T follicular helper cell (primary cell): ENCODE results near the gene RTL9.

Experiments used
- DNase-seq: peaks from one replicate; pipeline ENCODE4 v3.0.0-alpha.2; 2020; ENCODE audit warnings: low read depth

Gene RTL9

GRCh38 chrX:110341189-110342035, 17.2 kb upstream of the RTL9 start:
- DNase-seq = no peak

- DNase-seq = no peak
Observed at GRCh38 chrX:110346681-110347080, 12.0 kb upstream of the RTL9 start.

- no peak for DNase-seq
Observed at GRCh38 chrX:110359273-110359672, 625 bp downstream of the RTL9 start.

GRCh38 chrX:110363244-110363643, 4.6 kb downstream of the RTL9 start:
- DNase-seq = no peak

GRCh38 chrX:110373310-110373709, 14.7 kb downstream of the RTL9 start:
- no peak for DNase-seq

GRCh38 chrX:110374559-110374958, 15.9 kb downstream of the RTL9 start:
- no peak for DNase-seq

- DNase-seq = no peak
Observed at GRCh38 chrX:110381216-110381615, 22.6 kb downstream of the RTL9 start.

GRCh38 chrX:110383414-110383813, 24.8 kb downstream of the RTL9 start:
- DNase-seq = no peak

GRCh38 chrX:110384490-110384889, 25.8 kb downstream of the RTL9 start:
- DNase-seq = no peak

- DNase-seq = no peak
Observed at GRCh38 chrX:110389570-110389969, 30.9 kb downstream of the RTL9 start.

GRCh38 chrX:110391086-110391485, 32.4 kb downstream of the RTL9 start:
- no peak for DNase-seq

GRCh38 chrX:110394651-110395050, 36.0 kb downstream of the RTL9 start:
- no peak for DNase-seq

- DNase-seq = no peak
Observed at GRCh38 chrX:110395877-110396276, 37.2 kb downstream of the RTL9 start.

GRCh38 chrX:110396735-110397134, 38.1 kb downstream of the RTL9 start:
- DNase-seq = no peak

- no peak for DNase-seq
Observed at GRCh38 chrX:110397339-110397738, 38.7 kb downstream of the RTL9 start.

- DNase-seq = no peak
Observed at GRCh38 chrX:110397904-110398303, 39.3 kb downstream of the RTL9 start.

GRCh38 chrX:110399497-110399896, 40.8 kb downstream of the RTL9 start:
- no peak for DNase-seq

GRCh38 chrX:110399966-110400365, 41.3 kb downstream of the RTL9 start:
- no peak for DNase-seq

GRCh38 chrX:110401135-110401534, 42.5 kb downstream of the RTL9 start:
- no peak for DNase-seq

GRCh38 chrX:110402091-110402849, 43.6 kb downstream of the RTL9 start:
- DNase-seq = no peak

GRCh38 chrX:110402850-110403221, 44.2 kb downstream of the RTL9 start:
- DNase-seq = no peak

GRCh38 chrX:110403441-110404238, 45.0 kb downstream of the RTL9 start:
- DNase-seq = no peak

- DNase-seq = no peak
Observed at GRCh38 chrX:110404376-110404775, 45.7 kb downstream of the RTL9 start.
